ENCODE results near the gene ANKRD40CL. TPM values are rescaled to one million over a fixed set of nuclear protein-coding genes. Genes with fewer than 3 reads are reported as not detected.

ANKRD40CL gene
- total RNA-seq, 1 donor from 2014 or later: not detected

GRCh38 chr17:50745631-50746030 is 21.7 kb downstream of the ANKRD40CL start:
- Mint-ChIP-seq H3K27me3 (no peaks in the 10 kb centered on the region), H3K9me3 (ENCODE audit: low read depth) (no peaks in the 10 kb centered on the region), H3K27ac (no peak overlapping the region), H3K4me3 (ENCODE audit: low read depth) (no peak overlapping the region), H3K36me3 (ENCODE audit: insufficient read depth) (peaks cover 51% of the 10 kb centered on the region), H3K4me1 (ENCODE audit: low read depth) (no peaks in the 10 kb centered on the region)
- no peak for DNase-seq (ENCODE audit: low spot score, unreplicated experiment)
- TF ChIP-seq CTCF (IDR thresholded peaks at IDR 0.05; ENCODE audit: unreplicated experiment): no peak

DNA sequence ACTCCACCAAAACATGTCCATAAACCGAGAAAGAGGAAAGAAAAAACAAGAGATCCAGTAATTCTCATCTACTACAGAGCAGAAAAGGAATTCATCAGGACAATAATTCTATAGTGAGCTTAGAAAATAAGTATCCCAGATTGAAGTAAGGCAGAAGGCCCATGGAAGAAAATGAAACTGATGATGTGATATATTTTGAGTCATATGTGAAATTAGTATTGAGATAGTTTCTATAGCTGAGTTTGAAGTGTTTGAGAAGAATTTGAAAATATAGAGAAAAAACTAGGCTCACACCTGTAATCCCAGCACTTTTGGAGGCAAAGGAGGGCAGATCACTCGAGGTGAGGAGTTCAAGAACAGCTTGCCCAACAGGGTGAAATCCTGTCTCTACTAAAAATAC is 28.2 kb downstream of the ANKRD40CL start:
- Mint-ChIP-seq H3K27ac (peak overlapping the region; percentile 45), H3K9me3 (ENCODE audit: low read depth) (no peaks in the 10 kb centered on the region), H3K4me1 (ENCODE audit: low read depth) (no peaks in the 10 kb centered on the region), H3K27me3 (no peaks in the 10 kb centered on the region), H3K36me3 (ENCODE audit: insufficient read depth) (peaks cover 27% of the 10 kb centered on the region), H3K4me3 (ENCODE audit: low read depth) (no peak overlapping the region)
- TF ChIP-seq CTCF (IDR thresholded peaks at IDR 0.05; ENCODE audit: unreplicated experiment): no peak
- DNase-seq (ENCODE audit: low spot score, unreplicated experiment): no peak

DNA sequence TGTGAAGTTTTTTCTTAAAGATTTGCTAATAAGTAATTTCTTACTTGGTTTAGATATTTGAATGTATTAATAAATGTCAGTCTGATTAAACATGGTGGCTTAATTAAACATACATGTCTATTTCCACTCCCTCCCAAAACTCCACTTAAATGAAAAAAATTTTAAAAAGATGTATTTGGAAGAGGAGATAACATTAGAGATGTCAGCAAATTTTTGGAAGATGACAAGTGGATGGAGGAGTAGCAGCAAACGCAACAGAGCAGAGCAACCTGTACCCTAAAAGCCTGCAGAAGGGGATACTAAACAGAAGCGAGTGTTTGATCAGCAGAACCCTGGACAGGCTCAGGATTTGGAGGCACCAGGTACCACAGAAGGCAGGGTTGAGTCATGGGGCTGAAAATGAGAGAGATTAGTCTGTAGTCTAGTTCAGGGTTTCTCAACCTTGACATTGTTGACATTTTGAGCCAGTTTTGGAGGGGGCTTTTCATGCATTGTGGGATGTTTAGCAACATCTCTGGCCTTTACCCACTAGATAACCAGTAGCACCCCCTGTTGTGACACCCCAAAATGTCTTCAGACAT is 30.1 kb downstream of the ANKRD40CL start:
- DNase-seq (ENCODE audit: low spot score, unreplicated experiment): no peak
- peaks cover 18% of the 10 kb centered on the region for H3K36me3 Mint-ChIP-seq (ENCODE audit: insufficient read depth)

DNA sequence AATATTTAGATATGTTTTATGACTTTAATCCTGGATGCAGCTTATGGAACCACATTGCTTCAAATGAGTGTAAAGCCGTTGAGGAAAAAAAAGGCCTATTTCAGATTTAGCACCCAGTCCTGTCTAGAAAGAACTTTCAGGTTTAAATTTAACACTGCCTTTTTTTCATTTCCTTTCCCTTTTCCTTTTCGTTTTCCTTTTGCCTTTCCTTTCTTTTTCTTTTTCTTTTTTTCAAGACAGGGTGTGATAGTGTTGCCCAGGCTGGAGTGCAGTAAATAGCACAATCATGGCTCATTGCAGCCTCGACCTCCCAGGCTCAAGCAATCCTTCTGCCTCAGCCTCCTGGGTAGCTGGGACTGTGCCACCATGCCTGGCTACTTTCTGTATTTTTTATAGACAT is 32.0 kb downstream of the ANKRD40CL start:
- TF ChIP-seq CTCF (IDR thresholded peaks at IDR 0.05; ENCODE audit: unreplicated experiment): no peak
- no peaks in the 10 kb centered on the region for H3K4me1 Mint-ChIP-seq (ENCODE audit: low read depth)
- H3K4me3 Mint-ChIP-seq (ENCODE audit: low read depth): no peak overlapping the region
- no peaks in the 10 kb centered on the region for H3K9me3 Mint-ChIP-seq (ENCODE audit: low read depth)
- peaks cover 11% of the 10 kb centered on the region for H3K36me3 Mint-ChIP-seq (ENCODE audit: insufficient read depth)
- H3K27me3 Mint-ChIP-seq: no peaks in the 10 kb centered on the region
- no peak for DNase-seq (ENCODE audit: low spot score, unreplicated experiment)
- peak overlapping the region; percentile 33 for H3K27ac Mint-ChIP-seq

More for the DNA sequence above, 30.1 kb downstream of the ANKRD40CL start:
- H3K4me3 Mint-ChIP-seq (ENCODE audit: low read depth): no peak overlapping the region
- no peak overlapping the region for H3K27ac Mint-ChIP-seq
- H3K9me3 Mint-ChIP-seq (ENCODE audit: low read depth): no peaks in the 10 kb centered on the region
- no peaks in the 10 kb centered on the region for H3K4me1 Mint-ChIP-seq (ENCODE audit: low read depth)
- no peak for TF ChIP-seq CTCF (IDR thresholded peaks at IDR 0.05; ENCODE audit: unreplicated experiment)
- no peaks in the 10 kb centered on the region for H3K27me3 Mint-ChIP-seq

DNA sequence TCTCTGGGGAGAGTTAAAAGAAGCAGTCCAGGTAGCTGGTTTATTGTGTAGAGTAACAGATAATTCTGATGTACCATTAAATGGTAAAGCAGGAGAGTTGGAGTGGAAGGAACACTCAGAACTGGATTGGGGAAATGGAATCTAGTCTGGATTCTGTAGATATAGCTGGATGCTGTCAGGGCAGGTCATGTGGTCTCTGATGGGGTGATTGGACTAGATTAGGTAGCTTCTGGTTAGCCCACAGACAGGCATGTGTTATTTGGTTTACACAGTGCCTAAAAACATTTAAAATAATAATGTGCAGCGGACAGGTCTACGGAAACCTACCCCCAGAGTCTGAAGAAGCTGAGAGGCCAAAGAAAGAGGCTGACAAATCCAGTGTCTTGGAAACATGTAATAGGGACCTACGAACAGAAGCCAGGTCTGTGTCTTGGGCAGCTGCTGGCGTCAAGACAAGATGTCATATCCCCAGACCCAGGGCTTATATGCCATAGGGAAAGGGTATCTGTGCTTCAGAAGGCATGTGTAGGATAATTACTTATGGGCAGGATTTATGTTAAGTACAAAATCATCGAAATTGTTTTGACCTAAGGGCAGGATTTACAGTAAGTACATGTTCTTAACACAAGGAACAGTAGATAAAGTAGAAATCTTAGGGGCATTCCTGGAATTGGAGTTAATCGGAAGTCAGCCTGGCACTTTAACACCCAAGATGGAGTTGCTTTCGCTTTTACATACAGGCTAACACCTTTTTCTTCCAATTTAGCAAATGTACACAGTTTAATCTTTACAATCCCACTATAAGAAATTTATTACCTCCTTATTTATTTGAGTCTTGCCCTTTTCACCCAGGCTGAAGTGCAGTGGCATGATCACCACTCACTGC is 35.5 kb downstream of the ANKRD40CL start:
- peak overlapping the region; percentile 60 for H3K27ac Mint-ChIP-seq
- no peak overlapping the region for H3K4me3 Mint-ChIP-seq (ENCODE audit: low read depth)
- DNase-seq (ENCODE audit: low spot score, unreplicated experiment): no peak
- H3K27me3 Mint-ChIP-seq: no peaks in the 10 kb centered on the region
- peaks cover 2% of the 10 kb centered on the region for H3K36me3 Mint-ChIP-seq (ENCODE audit: insufficient read depth)
- H3K4me1 Mint-ChIP-seq (ENCODE audit: low read depth): peaks cover 7% of the 10 kb centered on the region
- no peaks in the 10 kb centered on the region for H3K9me3 Mint-ChIP-seq (ENCODE audit: low read depth)
- TF ChIP-seq CTCF (IDR thresholded peaks at IDR 0.05; ENCODE audit: unreplicated experiment): no peak
